Nucleus accumbens (tissue), 56 donors: ENCODE measurements around the gene VSIR.

Experiments
- DNase-seq, 56 donors: peaks; one replicate each; lab custom pipeline; 2025; lab: John Stamatoyannopoulos, UW

VSIR gene

GRCh38 chr10:71750986-71751385, 22.3 kb downstream of the VSIR start:
- no peak for DNase-seq

GRCh38 chr10:71750124-71750841, 23.0 kb downstream of the VSIR start:
- no peak for DNase-seq

GRCh38 chr10:71749396-71749795, 23.9 kb downstream of the VSIR start:
- DNase-seq = no peak

GRCh38 chr10:71748671-71749191, 24.6 kb downstream of the VSIR start:
- peak in 21 of 56 donors; percentile 15 to 68 (median 39) for DNase-seq

GRCh38 chr10:71747551-71748523, 25.5 kb downstream of the VSIR start:
- peak in 1 of 56 donors; percentile 20 for DNase-seq

GRCh38 chr10:71747039-71747531, 26.2 kb downstream of the VSIR start:
- DNase-seq = no peak

- DNase-seq = no peak
These were observed 26.8 kb downstream of the VSIR start for GRCh38 chr10:71746344-71747037.

- no peak for DNase-seq
These were observed 27.6 kb downstream of the VSIR start for GRCh38 chr10:71745664-71746250.

- DNase-seq = no peak
These were observed 28.2 kb downstream of the VSIR start for GRCh38 chr10:71744897-71745663.

- DNase-seq = no peak
These were observed 29.5 kb downstream of the VSIR start for GRCh38 chr10:71743866-71744265.

- no peak for DNase-seq
These were observed 30.1 kb downstream of the VSIR start for GRCh38 chr10:71743089-71743838.

- DNase-seq = no peak
These were observed 30.8 kb downstream of the VSIR start for GRCh38 chr10:71742301-71743088.

GRCh38 chr10:71741671-71742070, 31.6 kb downstream of the VSIR start:
- no peak for DNase-seq

GRCh38 chr10:71741029-71741428, 32.3 kb downstream of the VSIR start:
- DNase-seq = no peak

- peak in 4 of 56 donors; percentile 13 to 56 (median 29) for DNase-seq
These were observed 33.2 kb downstream of the VSIR start for GRCh38 chr10:71740069-71740653.

- no peak for DNase-seq
These were observed 33.9 kb downstream of the VSIR start for GRCh38 chr10:71739358-71739900.

GRCh38 chr10:71737834-71738197, 35.5 kb downstream of the VSIR start:
- no peak for DNase-seq
